AG09309 (cell line): ENCODE measurements around the gene ZNF576.

Experiments used
- DNase-seq: peaks from one replicate; pipeline ENCODE4 v3.0.0-alpha.2; 2010; ENCODE audit warnings: low read depth
- H3K4me3 ChIP-seq: 2 replicates; pipeline ENCODE4 v1.5.1; 2011; ENCODE audit warnings: mild to moderate bottlenecking, low read depth, low read length, moderate library complexity; ENCODE audit not compliant: control insufficient read depth
- TF ChIP-seq, protein P1 (sequence below): IDR thresholded peaks from 2 replicates; pipeline ENCODE4 v1.5.1; 2011; ENCODE audit warnings: mild to moderate bottlenecking, low read depth, low read length, inconsistent platforms; ENCODE audit not compliant: insufficient read depth, control insufficient read depth; ENCODE audit errors: missing control alignments

The ZNF576 gene

DNA sequence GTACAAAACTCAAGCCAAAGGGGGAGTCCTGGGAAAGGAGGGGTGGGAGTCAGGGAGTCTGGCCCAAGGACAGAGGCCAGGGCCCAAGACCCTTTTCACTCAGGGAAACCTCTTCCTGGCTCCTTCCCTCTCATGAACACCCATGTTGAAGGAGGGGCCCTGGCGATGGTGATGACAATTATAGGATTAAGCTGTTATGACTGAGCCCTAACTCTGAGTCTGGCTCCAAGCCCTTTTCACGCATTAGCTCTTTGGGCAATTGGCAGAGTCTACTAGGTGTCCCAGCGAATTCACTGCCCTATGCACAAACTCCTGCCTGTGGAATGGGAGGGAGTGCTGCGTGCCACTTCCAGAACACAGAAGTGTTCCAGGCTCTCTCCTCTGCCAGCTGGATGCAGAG, 42.7 kb upstream of the ZNF576 start:
- TF ChIP-seq, protein P1, sequence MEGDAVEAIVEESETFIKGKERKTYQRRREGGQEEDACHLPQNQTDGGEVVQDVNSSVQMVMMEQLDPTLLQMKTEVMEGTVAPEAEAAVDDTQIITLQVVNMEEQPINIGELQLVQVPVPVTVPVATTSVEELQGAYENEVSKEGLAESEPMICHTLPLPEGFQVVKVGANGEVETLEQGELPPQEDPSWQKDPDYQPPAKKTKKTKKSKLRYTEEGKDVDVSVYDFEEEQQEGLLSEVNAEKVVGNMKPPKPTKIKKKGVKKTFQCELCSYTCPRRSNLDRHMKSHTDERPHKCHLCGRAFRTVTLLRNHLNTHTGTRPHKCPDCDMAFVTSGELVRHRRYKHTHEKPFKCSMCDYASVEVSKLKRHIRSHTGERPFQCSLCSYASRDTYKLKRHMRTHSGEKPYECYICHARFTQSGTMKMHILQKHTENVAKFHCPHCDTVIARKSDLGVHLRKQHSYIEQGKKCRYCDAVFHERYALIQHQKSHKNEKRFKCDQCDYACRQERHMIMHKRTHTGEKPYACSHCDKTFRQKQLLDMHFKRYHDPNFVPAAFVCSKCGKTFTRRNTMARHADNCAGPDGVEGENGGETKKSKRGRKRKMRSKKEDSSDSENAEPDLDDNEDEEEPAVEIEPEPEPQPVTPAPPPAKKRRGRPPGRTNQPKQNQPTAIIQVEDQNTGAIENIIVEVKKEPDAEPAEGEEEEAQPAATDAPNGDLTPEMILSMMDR: no peak
- DNase-seq: no peak

DNA sequence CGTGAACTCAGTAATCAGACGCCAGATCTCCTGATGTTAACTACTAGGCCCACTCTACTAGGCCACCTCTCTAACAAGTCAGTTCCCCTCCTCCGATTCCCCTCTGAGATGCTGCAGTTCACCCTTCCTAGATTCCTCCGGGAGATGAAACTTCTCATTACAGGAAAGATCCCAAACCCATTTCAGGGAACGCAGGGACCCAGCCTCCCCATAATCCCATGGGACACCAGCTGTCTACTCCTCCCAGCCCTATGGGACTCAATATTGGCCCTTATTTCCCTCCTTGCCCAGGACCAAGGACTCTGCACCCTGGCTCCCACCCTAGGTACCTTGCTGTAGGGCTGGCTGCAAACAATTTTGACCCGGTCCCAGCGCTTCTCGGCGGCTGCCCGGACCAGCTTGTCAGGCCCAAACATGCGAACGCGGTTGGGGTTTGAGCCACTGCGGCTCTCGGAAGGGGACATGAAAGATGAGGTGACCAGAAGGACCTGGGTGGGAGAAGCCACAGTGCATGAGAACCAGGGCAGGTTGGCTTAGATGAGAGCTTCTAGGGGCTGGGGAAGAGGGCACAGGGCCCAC, 42.0 kb upstream of the ZNF576 start:
- H3K4me3 ChIP-seq: no peak overlapping the region
- DNase-seq: no peak

More for the DNA sequence above, 42.7 kb upstream of the ZNF576 start:
- no peak overlapping the region for H3K4me3 ChIP-seq

DNA sequence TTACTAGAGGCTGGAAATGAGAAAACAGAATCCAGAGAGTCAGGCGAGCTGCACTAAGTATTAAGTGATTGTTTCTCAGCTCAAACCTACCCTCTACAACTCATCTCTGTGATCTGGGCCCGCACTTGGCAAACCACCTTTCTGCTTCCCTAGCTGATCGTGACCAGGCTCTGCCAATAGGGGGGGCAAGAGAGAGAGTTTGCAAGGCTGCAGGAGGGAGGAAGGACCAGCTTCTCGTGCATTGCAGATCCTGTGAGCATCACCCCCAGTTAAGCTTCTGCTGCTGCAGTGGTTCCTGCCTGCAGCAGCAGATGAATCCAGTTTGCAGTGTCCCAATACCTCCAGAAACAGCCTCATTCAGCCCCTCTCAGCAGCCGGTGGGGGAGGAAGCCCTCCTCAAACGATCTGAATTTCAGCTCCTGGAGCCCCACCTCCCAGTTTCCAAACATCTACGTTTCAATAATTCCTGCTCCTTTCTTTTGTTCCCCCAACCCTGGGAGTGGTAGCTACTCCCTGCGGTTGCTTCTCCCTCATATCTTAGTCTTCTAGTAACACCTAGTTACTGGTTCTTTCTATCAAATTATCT, 41.1 kb upstream of the ZNF576 start:
- DNase-seq: no peak
- TF ChIP-seq, protein P1: peak; percentile 91
- no peak overlapping the region for H3K4me3 ChIP-seq

More for the DNA sequence above, 42.0 kb upstream of the ZNF576 start:
- TF ChIP-seq, protein P1: no peak

DNA sequence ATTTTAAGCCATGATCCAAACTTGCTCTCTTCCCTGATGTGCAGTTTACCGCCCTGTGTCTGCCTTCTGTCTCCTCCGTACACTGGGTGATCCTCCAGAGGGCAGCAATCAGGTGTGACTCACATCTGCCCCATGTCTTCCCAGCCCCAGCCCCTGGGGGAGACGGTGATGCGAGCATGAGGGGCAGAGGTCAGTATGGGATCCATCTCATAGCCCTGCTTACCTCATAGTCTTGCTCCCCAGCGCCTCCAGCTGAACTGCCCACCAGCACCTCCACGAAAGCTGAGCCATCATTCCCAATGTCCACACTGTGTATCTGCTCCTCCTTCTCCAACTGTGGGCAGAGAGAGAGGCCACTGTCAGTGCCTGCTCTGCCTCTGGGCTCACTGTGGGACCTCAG, 35.7 kb upstream of the ZNF576 start:
- no peak overlapping the region for H3K4me3 ChIP-seq
- TF ChIP-seq, protein P1: peak; percentile 24
- no peak for DNase-seq

DNA sequence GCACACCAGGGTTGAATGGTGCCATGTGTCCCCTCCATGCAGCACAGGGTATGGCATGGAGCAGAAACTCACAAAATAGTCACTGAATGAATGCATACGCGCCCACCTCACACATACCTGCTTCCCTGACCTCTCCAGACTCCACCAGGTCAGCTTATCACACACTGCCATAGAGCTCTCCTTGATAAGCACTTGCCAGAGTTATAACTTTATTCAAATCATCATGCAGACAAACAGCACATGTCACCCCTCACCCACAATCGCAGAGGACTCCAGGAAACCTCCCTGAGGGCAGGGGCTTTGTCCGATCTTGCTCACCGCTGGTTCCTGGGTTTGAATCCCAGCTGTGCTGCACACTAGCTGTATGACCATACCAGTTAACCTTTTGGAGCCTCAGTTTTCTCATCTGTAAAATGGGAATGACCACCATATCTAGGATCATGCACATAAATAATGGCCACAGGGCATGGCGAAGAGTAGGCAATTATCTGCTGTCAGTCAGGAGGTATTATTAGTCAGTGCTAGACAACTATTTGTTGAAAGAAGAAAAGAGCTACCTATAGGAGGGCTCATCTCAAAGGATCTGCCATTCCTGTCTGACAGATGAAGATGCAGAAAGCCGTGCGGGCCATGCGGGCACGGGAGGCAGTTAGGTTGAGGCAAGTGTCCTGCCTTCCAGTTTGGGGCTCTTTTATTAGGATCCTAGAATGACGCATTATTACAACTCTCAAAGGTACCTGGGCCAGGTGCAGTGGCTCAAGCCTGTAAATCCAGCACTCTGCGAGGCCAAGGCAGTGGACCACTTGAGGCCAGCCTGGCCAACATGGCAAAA, 35.0 kb upstream of the ZNF576 start:
- H3K4me3 ChIP-seq: no peak overlapping the region
- DNase-seq: no peak
- TF ChIP-seq, protein P1: no peak

DNA sequence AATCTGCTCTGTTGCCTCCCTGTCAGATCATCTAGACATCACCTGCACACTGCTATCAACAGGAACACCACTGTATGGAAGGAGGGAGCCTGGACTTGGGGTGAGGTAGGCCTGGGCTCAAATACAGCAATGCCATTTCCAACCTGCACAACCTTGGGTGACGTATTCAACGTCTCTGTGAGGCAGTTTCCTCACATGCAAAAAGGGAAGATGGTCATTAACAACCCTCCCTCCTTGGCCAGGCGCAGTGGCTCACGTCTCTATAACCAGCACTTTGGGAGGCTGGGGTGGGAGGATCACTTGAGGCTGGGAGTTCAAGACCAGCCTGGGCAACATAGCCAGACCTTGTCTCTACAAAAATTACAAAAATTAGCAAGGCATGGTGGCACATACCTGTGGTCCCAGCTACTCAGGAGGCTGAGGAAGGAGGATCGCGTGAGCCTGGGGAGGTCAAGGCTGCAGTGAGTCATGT, 34.1 kb upstream of the ZNF576 start:
- TF ChIP-seq, protein P1: no peak
- no peak for DNase-seq
- no peak overlapping the region for H3K4me3 ChIP-seq
